Activated CD8-positive, alpha-beta T cell treated with anti-CD3 and anti-CD28 coated beads for 36 hours (primary cell): Measurements from ENCODE around the gene ROR2. TPM values are rescaled to one million over a fixed set of nuclear protein-coding genes. Genes with fewer than 3 reads are reported as not detected.

Source experiments
- ATAC-seq: fragments of 200-7000 bp; cut with Tn5 transposase; one replicate; pipeline ENCODE4 v1.10.0; 2021; ENCODE audit warnings: mild to moderate bottlenecking, moderate library complexity
- CTCF ChIA-PET: fragments of 350-600 bp; sonication (Branson Sonifier 250); formaldehyde crosslinking; loops from one replicate; lab custom pipeline; 2021; ENCODE audit warnings: antibody characterized with exemption; lab: Charles Lee
- POLR2A ChIA-PET: fragments of 350-600 bp; sonication (Branson Sonifier 250); formaldehyde crosslinking; loops from one replicate; lab custom pipeline; 2021; ENCODE audit warnings: antibody characterized with exemption; lab: Charles Lee
- DNase-seq: peaks from one replicate; pipeline ENCODE4 v3.0.0-alpha.2; 2020
- H3K27ac Mint-ChIP-seq: one replicate; pipeline ENCODE4 v1.8.0; 2021; ENCODE audit warnings: mild to moderate bottlenecking, mixed read lengths
- H3K27me3 Mint-ChIP-seq: one replicate; pipeline ENCODE4 v1.8.0; 2021; ENCODE audit warnings: mixed read lengths
- H3K36me3 Mint-ChIP-seq: one replicate; pipeline ENCODE4 v1.8.0; 2021; ENCODE audit warnings: low read depth, mixed read lengths
- H3K4me1 Mint-ChIP-seq: one replicate; pipeline ENCODE4 v1.8.0; 2021; ENCODE audit warnings: low read depth, mixed read lengths
- H3K4me3 Mint-ChIP-seq: one replicate; pipeline ENCODE4 v1.8.0; 2021; ENCODE audit warnings: mild to moderate bottlenecking, moderate library complexity, mixed read lengths
- H3K9me3 Mint-ChIP-seq: one replicate; pipeline ENCODE4 v1.8.0; 2021; ENCODE audit warnings: mixed read lengths
- intact Hi-C: fragments of 100-400 bp; cut with micrococcal nuclease; formaldehyde crosslinking; loops from one replicate; pipeline ENCODE4 v1.10.0; 2022
- total RNA-seq, 2 experiments: library from RNA; stranded (reverse); gene quantifications; one replicate each; pipeline ENCODE4 v1.2.3, GENCODE V29; 2021
- TF ChIP-seq, protein P1 (sequence below): fragments of 200-600 bp; IDR thresholded peaks from one replicate; pipeline ENCODE4 v1.8.0; 2022; ENCODE audit warnings: antibody characterized with exemption, mild to moderate bottlenecking

Gene ROR2
- total RNA-seq, 2 experiments from 2014 or later, result not detected

DNA sequence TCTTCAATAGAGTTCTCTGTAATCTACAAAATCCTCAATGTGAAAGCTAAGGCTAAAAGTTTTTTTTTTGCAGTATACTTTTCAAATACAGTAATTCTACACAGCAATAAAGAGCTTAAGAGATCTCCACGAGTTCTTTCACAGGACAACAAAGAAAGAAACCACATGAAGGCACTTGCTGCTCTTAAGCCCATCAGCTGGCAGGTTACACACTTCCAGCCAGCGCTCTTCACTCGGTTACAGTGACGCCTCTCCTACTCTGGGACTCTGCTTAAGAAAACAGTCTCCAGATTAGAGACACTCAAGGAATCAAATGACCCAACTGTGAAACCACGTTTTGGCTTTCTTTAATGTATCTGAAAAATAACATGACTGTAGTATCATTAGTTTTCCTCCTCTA, 85.0 kb downstream of the ROR2 start:
- TF ChIP-seq, protein P1, sequence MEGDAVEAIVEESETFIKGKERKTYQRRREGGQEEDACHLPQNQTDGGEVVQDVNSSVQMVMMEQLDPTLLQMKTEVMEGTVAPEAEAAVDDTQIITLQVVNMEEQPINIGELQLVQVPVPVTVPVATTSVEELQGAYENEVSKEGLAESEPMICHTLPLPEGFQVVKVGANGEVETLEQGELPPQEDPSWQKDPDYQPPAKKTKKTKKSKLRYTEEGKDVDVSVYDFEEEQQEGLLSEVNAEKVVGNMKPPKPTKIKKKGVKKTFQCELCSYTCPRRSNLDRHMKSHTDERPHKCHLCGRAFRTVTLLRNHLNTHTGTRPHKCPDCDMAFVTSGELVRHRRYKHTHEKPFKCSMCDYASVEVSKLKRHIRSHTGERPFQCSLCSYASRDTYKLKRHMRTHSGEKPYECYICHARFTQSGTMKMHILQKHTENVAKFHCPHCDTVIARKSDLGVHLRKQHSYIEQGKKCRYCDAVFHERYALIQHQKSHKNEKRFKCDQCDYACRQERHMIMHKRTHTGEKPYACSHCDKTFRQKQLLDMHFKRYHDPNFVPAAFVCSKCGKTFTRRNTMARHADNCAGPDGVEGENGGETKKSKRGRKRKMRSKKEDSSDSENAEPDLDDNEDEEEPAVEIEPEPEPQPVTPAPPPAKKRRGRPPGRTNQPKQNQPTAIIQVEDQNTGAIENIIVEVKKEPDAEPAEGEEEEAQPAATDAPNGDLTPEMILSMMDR, result no peak
- H3K4me1 Mint-ChIP-seq, result no peaks in the 10 kb centered on the region
- no peak overlapping the region for H3K4me3 Mint-ChIP-seq
- no peaks in the 10 kb centered on the region for H3K9me3 Mint-ChIP-seq
- DNase-seq (no peak), ATAC-seq (no peak)
- no peaks in the 10 kb centered on the region for H3K36me3 Mint-ChIP-seq
- intact Hi-C loops, result no loop called here
- CTCF ChIA-PET, result no interaction called here
- H3K27me3 Mint-ChIP-seq, result peaks cover 14% of the 10 kb centered on the region
- H3K27ac Mint-ChIP-seq, result no peak overlapping the region
- POLR2A ChIA-PET, result interaction anchor here (0.6 kb wide), 1 partner anchor 152 kb away, joined by 3 read pairs; no protein-coding TSS in a partner anchor

DNA sequence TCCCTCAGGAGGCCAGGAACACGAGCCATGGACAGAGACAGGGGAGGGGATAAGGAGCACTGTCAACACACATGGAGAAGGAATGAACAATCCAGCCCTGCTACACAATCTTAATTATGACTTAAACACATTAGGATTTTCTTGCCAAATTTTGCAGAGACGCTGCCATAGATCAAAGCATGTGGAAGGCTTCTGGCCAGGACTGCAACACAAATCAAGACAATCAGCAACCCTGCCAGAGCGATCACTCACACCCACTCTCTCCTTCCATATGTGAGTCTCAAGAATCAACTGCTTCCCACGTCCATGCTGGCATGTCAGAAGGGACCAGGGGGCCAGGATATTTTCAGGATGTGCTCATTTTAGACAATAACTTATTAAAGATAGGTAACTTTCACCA, 85.6 kb downstream of the ROR2 start:
- ChIA-PET CTCF (no interaction called here), POLR2A (no interaction called here)
- Mint-ChIP-seq H3K27me3 (peaks cover 13% of the 10 kb centered on the region), H3K9me3 (no peaks in the 10 kb centered on the region), H3K36me3 (no peaks in the 10 kb centered on the region), H3K27ac (no peak overlapping the region), H3K4me1 (no peaks in the 10 kb centered on the region), H3K4me3 (no peak overlapping the region)
- DNase-seq (no peak), ATAC-seq (no peak)
- TF ChIP-seq, protein P1, result no peak
- intact Hi-C loops, result no loop called here

DNA sequence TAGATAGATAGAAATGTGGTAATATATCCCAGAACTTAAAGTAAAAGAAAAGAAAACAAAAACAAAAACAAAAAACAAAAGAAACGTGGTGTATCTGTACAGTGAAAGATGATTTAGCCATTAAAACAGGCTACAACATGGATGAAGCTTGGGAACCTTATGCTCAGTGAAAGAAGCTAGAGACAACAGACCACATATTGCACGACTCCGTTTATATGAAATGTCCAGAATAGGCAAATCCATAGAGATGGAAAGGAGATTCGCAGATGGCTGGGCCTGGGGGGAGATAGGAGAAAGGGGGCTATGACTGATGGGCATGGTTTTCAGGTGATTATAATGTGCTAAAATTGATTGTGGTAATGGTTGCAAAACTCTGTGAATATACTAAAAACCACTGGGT, 86.6 kb downstream of the ROR2 start:
- ChIA-PET POLR2A (no interaction called here), CTCF (no interaction called here)
- intact Hi-C loops, result no loop called here

DNA sequence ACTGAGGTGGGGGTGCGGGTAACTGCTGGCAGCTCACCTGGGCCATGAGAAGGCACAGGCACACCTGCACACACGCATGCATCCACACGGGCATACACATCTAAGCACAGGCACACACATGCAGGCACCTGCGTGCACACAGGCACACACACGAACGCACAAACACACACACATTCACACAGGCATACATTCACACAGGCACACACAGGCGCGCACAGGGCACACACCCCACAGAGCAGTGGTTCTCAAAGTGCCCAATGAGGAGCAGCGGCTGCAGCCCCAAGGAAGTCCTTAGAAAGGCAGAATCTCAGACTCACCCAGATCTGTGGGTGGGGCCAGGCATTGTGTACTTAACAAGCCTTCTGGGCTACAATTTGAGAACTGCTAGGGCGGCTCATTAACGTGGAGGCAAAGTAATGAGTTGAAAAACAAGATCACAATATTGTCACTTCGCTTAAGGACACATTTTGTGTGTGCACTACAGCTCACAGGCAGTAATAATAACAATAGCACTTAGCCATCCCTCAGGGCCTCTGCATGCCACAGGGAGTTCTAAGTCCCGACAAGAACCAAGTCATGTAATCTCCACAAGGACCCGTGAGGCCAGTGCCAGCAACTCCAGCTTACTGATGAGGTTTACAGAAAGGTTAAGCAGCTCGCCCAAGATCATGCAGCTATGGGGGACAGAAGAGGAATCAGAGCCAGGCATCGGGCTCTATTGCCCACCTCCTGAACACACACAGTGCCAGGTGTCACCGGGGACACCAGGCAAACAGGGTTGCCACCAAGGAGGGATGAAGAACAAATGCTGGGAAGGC, 91.6 kb downstream of the ROR2 start:
- Mint-ChIP-seq H3K9me3 (no peaks in the 10 kb centered on the region), H3K36me3 (no peaks in the 10 kb centered on the region), H3K27ac (no peak overlapping the region), H3K4me1 (no peaks in the 10 kb centered on the region), H3K27me3 (peaks cover 2% of the 10 kb centered on the region), H3K4me3 (no peak overlapping the region)
- intact Hi-C loops, result no loop called here
- DNase-seq, result no peak
- TF ChIP-seq, protein P1, result no peak
- no peak for ATAC-seq
- POLR2A ChIA-PET, result no interaction called here
- CTCF ChIA-PET, result no interaction called here

More for the DNA sequence above, 86.6 kb downstream of the ROR2 start:
- DNase-seq (no peak), ATAC-seq (no peak)
- H3K27me3 Mint-ChIP-seq, result peaks cover 11% of the 10 kb centered on the region
- TF ChIP-seq, protein P1, result no peak
- no peaks in the 10 kb centered on the region for H3K36me3 Mint-ChIP-seq
- no peaks in the 10 kb centered on the region for H3K9me3 Mint-ChIP-seq
- H3K27ac Mint-ChIP-seq, result no peak overlapping the region
- H3K4me3 Mint-ChIP-seq, result no peak overlapping the region
- H3K4me1 Mint-ChIP-seq, result no peaks in the 10 kb centered on the region
